Measurements from ENCODE around the gene EPB41L5. TPM values are rescaled to one million over a fixed set of nuclear protein-coding genes. Genes with fewer than 3 reads are reported as not detected.

EPB41L5 gene
- total and polyA plus RNA-seq, 9 of the 15 experiments (the other 6 are each of a cell fraction or from before 2014, with no cell fraction given), result 2.3 to 14.1 (median 8.2) TPM

- no peaks in the 10 kb centered on the region for H3K36me3 ChIP-seq (ENCODE audit: control insufficient read depth, insufficient read depth, low read length)
- no peak for DNase-seq (ENCODE audit: extremely low read depth in 1 of 4, low spot score in 3 of 4)
- H3K9ac ChIP-seq (ENCODE audit: insufficient read depth in 1 of 2, low read depth in 2 of 2, low read length in 2 of 2), result no peak overlapping the region
- no peaks in the 10 kb centered on the region for H3K79me2 ChIP-seq (ENCODE audit: control insufficient read depth, insufficient read depth, low read length)
- in situ Hi-C loops (cut with MboI), result no loop called here
- no peak for TF ChIP-seq KDM1A (IDR thresholded peaks at IDR 0.05)
- no peak for TF ChIP-seq ZNF395 (CRISPR knock-in tag; IDR thresholded peaks at IDR 0.05)
- TF ChIP-seq MAFK (IDR thresholded peaks at IDR 0.05; ENCODE audit: low read length), result no peak
- TF ChIP-seq CBX5 (IDR thresholded peaks at IDR 0.05; ENCODE audit: borderline replicate concordance, low read depth), result no peak
- no peak for TF ChIP-seq ZNF668 (CRISPR knock-in tag; IDR thresholded peaks at IDR 0.05)
- TF ChIP-seq NR4A1 (CRISPR knock-in tag; IDR thresholded peaks at IDR 0.05), result no peak
- TF ChIP-seq NR4A1 (tag; IDR thresholded peaks at IDR 0.05), result no peak
- no peak for TF ChIP-seq HDGF (IDR thresholded peaks at IDR 0.05)
- TF ChIP-seq ZNF282 (CRISPR knock-in tag; IDR thresholded peaks at IDR 0.05), result no peak
- no peak for TF ChIP-seq NONO (IDR thresholded peaks at IDR 0.05; ENCODE audit: low read depth in 2 of 2, low read length in 1 of 2)
- TF ChIP-seq EHMT2 (IDR thresholded peaks at IDR 0.05), result no peak
- TF ChIP-seq RERE (CRISPR knock-in tag; IDR thresholded peaks at IDR 0.05; ENCODE audit: borderline replicate concordance), result no peak
- TF ChIP-seq GTF2F1 (IDR thresholded peaks at IDR 0.05; ENCODE audit: low read depth, low read length), result no peak
- TF ChIP-seq ZNF583 (CRISPR knock-in tag; IDR thresholded peaks at IDR 0.05), result no peak
- no peak for TF ChIP-seq ZNF212 (CRISPR knock-in tag; IDR thresholded peaks at IDR 0.05)
- no peak overlapping the region for H3K4me3 ChIP-seq
- no peak overlapping the region for H3K27ac ChIP-seq (ENCODE audit: extremely low read depth, low read depth, low read length)
- no peaks in the 10 kb centered on the region for H3K27me3 ChIP-seq (ENCODE audit: control insufficient read depth in 2 of 2, insufficient read depth in 2 of 2, low read length in 2 of 2)
- BruUV-seq (replicated peaks), result no TSS peak
- H3K4me1 ChIP-seq (replicated peaks in 1 of 2; ENCODE audit: control insufficient read depth in 2 of 2, insufficient read depth in 2 of 2, low read length in 2 of 2), result peaks cover 0 to 5% of the 10 kb centered on the region in 2 experiments; a peak in 3 of 5 replicates
- 13% methylated on average over 3 of the region's 3 CpGs for WGBS (ENCODE audit: insufficient coverage, low coverage, missing lambda C conversion rate)
- H3K9me3 ChIP-seq (replicated peaks; ENCODE audit: control insufficient read depth, insufficient read depth, low read depth, low read length), result no peaks in the 10 kb centered on the region
- peaks cover 3% of the 10 kb centered on the region for H3K9me1 ChIP-seq (ENCODE audit: control insufficient read depth, insufficient read depth, low read length)
- no peak for FAIRE-seq
- H3K4me2 ChIP-seq (ENCODE audit: insufficient read depth, low read length), result no peak overlapping the region
- POLR2A ChIA-PET, result interaction anchor here (0.6 kb wide), 1 partner anchor 542 kb away, joined by 3 read pairs; no protein-coding TSS in a partner anchor
- CTCF ChIA-PET (ENCODE audit: low intra/inter-chr PET ratio), result interaction anchor here (0.6 kb wide), 1 partner anchor 354 kb away, joined by 3 read pairs; no protein-coding TSS in a partner anchor
- no peaks in the 10 kb centered on the region for H4K20me1 ChIP-seq (replicated peaks; ENCODE audit: control insufficient read depth, insufficient read depth, low read length)
- intact Hi-C loops (cut with micrococcal nuclease), result loop anchor here (5.0 to 10.0 kb wide), 3 partner anchors 133 to 352 kb away; partner anchors contain the start of gene EPB41L5
- no peak for ATAC-seq
- no peak overlapping the region for H2AFZ ChIP-seq (ENCODE audit: low read depth, low read length)
Observed at GRCh38 chr2:120179396-120179795, 166.5 kb downstream of the EPB41L5 start.
